BE2C (cell line): ENCODE results near the gene IFI35.
"Not testable (repeated sequence)": the region's sequence is repeated elsewhere in the genome, so short reads cannot be mapped to it uniquely, and the experiment has no call there.

Experiments used
- DNase-seq: peaks from one replicate; pipeline ENCODE4 v3.0.0-alpha.2; 2020
- H3K27me3 ChIP-seq: fragments of 250-450 bp; sonication (Bioruptor Pico); 2 replicates; pipeline ENCODE4 v1.5.1; 2020; ENCODE audit warnings: mild to moderate bottlenecking
- H3K36me3 ChIP-seq: fragments of 250-450 bp; sonication (Bioruptor Pico); 2 replicates; pipeline ENCODE4 v1.5.1; 2020; ENCODE audit warnings: mild to moderate bottlenecking
- H3K4me1 ChIP-seq: fragments of 250-450 bp; sonication (Bioruptor Pico); 2 replicates; pipeline ENCODE4 v1.5.1; 2020
- H3K4me3 ChIP-seq: 2 replicates; pipeline ENCODE4 v1.5.1; 2011; ENCODE audit warnings: low read depth, low read length
- H3K9me3 ChIP-seq: fragments of 250-450 bp; sonication (Bioruptor Pico); 2 replicates; pipeline ENCODE4 v1.5.1; 2020
- CTCF ChIP-seq: IDR thresholded peaks from 2 replicates; pipeline ENCODE4 v1.5.1; 2012; ENCODE audit warnings: mild to moderate bottlenecking, low read depth, low read length

Gene IFI35

GRCh38 chr17:42975265-42975664 is 31.3 kb upstream of the IFI35 start:
- no peak for TF ChIP-seq CTCF
- no peak for DNase-seq
- Histone ChIP-seq H3K9me3 (no peaks in the 10 kb centered on the region), H3K36me3 (no peaks in the 10 kb centered on the region), H3K4me1 (peaks cover 5% of the 10 kb centered on the region; the same call in 1 of the 2 replicates), H3K27me3 (no peaks in the 10 kb centered on the region), H3K4me3 (no peak overlapping the region)

- DNase-seq, H3K27me3 ChIP-seq: not testable (repeated sequence)
Measured at GRCh38 chr17:42975701-42976100, 30.9 kb upstream of the IFI35 start.

GRCh38 chr17:42979511-42980273 is 26.9 kb upstream of the IFI35 start, which contains the start of gene PTGES3L:
Gene PTGES3L, minus strand, starts transcription at chr17:42980080. Its CDS starts 27 bp downstream, at chr17:42980053.
- Histone ChIP-seq H3K9me3 (no peaks in the 10 kb centered on the region), H3K36me3 (no peaks in the 10 kb centered on the region; the same call in 1 of the 2 replicates), H3K4me3 (peak within 1 kb of the TSS; percentile 92), H3K4me1 (peaks cover 5% of the 10 kb centered on the region; the same call in 1 of the 2 replicates), H3K27me3 (no peaks in the 10 kb centered on the region)
- peak; percentile 89 for DNase-seq
- no peak for TF ChIP-seq CTCF

More at GRCh38 chr17:42975701-42976100, 30.9 kb upstream of the IFI35 start:
- H3K36me3 ChIP-seq, H3K9me3 ChIP-seq, H3K4me1 ChIP-seq, H3K4me3 ChIP-seq: not testable (repeated sequence)

- peak; percentile 96 for DNase-seq
- Histone ChIP-seq H3K4me3 (peak within 1 kb of the TSS; percentile 92), H3K4me1 (peaks cover 5% of the 10 kb centered on the region; the same call in 1 of the 2 replicates), H3K36me3 (peaks cover 5% of the 10 kb centered on the region), H3K27me3 (no peaks in the 10 kb centered on the region), H3K9me3 (no peaks in the 10 kb centered on the region)
- no peak for TF ChIP-seq CTCF
Measured at GRCh38 chr17:42980274-42980765, 26.3 kb upstream of the IFI35 start, which contains the start of gene RUNDC1. Gene RUNDC1, plus strand, starts transcription at chr17:42980565. Its CDS starts 12 bp downstream, at chr17:42980577.

- Histone ChIP-seq H3K4me1 (peaks cover 5% of the 10 kb centered on the region; the same call in 1 of the 2 replicates), H3K36me3 (peaks cover 9% of the 10 kb centered on the region), H3K9me3 (no peaks in the 10 kb centered on the region), H3K4me3 (peak overlapping the region; percentile 92), H3K27me3 (no peaks in the 10 kb centered on the region)
- DNase-seq: peak; percentile 42
- no peak for TF ChIP-seq CTCF
Measured at GRCh38 chr17:42980766-42981397, 25.7 kb upstream of the IFI35 start.

GRCh38 chr17:42982266-42982665 is 24.3 kb upstream of the IFI35 start:
- no peak for TF ChIP-seq CTCF
- Histone ChIP-seq H3K4me3 (no peak overlapping the region), H3K4me1 (peaks cover 5% of the 10 kb centered on the region; the same call in 1 of the 2 replicates), H3K27me3 (no peaks in the 10 kb centered on the region), H3K9me3 (no peaks in the 10 kb centered on the region), H3K36me3 (peaks cover 17% of the 10 kb centered on the region)
- no peak for DNase-seq
